Kidney (tissue), 14 donors: ENCODE results near the gene PITX1. TPM values are rescaled to one million over a fixed set of nuclear protein-coding genes. Genes with fewer than 3 reads are reported as not detected.
A peak's percentile ranks its signal among the peaks of the same experiment; 100 is the strongest.

ENCODE experiments used
- DNase-seq, 5 donors: peaks; one replicate each; pipeline ENCODE4 v3.0.0-alpha.2; 2013 to 2020
- FAIRE-seq: peaks from 2 replicates; lab custom pipeline; 2012; peaks lifted over from hg19 to GRCh38; lab: Jason Lieb, UNC
- H3K27ac ChIP-seq, 2 donors: one replicate each; pipeline ENCODE4 v1.7.0; 2013; ENCODE audit warnings: low read depth in 2 of 2, low read length in 2 of 2, inconsistent platforms in 1 of 2
- H3K27me3 ChIP-seq: one replicate; pipeline ENCODE4 v1.7.1; 2013; ENCODE audit warnings: low read length, inconsistent platforms; ENCODE audit not compliant: control insufficient read depth, insufficient read depth
- H3K36me3 ChIP-seq, 3 donors: one replicate each; pipeline versions ENCODE4 v1.7.0 to v1.7.1; 2013; ENCODE audit warnings: low read length in 3 of 3, control low read depth in 1 of 3, inconsistent platforms in 1 of 3; ENCODE audit not compliant: insufficient read depth in 3 of 3, control insufficient read depth in 2 of 3
- H3K4me1 ChIP-seq, 3 donors: one replicate each; pipeline versions ENCODE4 v1.7.0 to v1.7.1; 2013; ENCODE audit warnings: low read length in 3 of 3, inconsistent platforms in 1 of 3, low read depth in 1 of 3; ENCODE audit not compliant: control insufficient read depth in 2 of 3, insufficient read depth in 2 of 3
- H3K4me3 ChIP-seq, 3 donors: one replicate each; pipeline versions ENCODE4 v1.7.0 to v1.8.1; 2013; ENCODE audit warnings: low read length in 3 of 3, control low read depth in 1 of 3, inconsistent platforms in 1 of 3
- H3K9ac ChIP-seq, 3 donors: one replicate each; pipeline versions ENCODE4 v1.7.0 to v1.7.1; 2013; ENCODE audit warnings: low read length in 3 of 3, control low read depth in 1 of 3, inconsistent platforms in 1 of 3
- H3K9me3 ChIP-seq, 3 donors: one replicate each; pipeline versions ENCODE4 v1.7.0 to v1.7.1; 2013; ENCODE audit warnings: low read length in 3 of 3, control low read depth in 1 of 3, inconsistent platforms in 1 of 3; ENCODE audit not compliant: control insufficient read depth in 2 of 3, insufficient read depth in 1 of 3
- CTCF ChIP-seq: IDR thresholded peaks from 3 replicates; pipeline ENCODE4 v1.5.1; 2012; ENCODE audit warnings: mild to moderate bottlenecking, moderate library complexity, borderline replicate concordance; ENCODE audit not compliant: insufficient read depth; ENCODE audit errors: extremely low read depth
- intact Hi-C: fragments of 100-400 bp; cut with DNase I; formaldehyde crosslinking; loops from one replicate; pipeline ENCODE4 v1.11.1; 2022
- polyA plus RNA-seq: library from polyadenylated mRNA; stranded (reverse); fragments of 350-450 nt; fragmentation: Illumina TruSeq; extraction: RNeasy Lipid Tissue Mini Kit (QIAGEN cat#74804); gene quantifications from one replicate; pipeline ENCODE4 v1.2.3, GENCODE V29; 2014; ENCODE audit warnings: low read depth, low replicate concordance; ENCODE audit not compliant: insufficient read depth
- total RNA-seq: library from RNA; stranded (reverse); fragmentation: NEBNext Ultra II Directional; extraction: Animal tissue kit (Norgen Biotek cat#: 25700); gene quantifications from one replicate; pipeline ENCODE4 v1.2.1, GENCODE V29; 2021
- donor health status: control.
- donor health status: control.
- donor health status: control.
- donor health status: control.
- donor health status: control.
- donor health status: DM: yes; HTN: yes; CAD: no.
- donor health status: Normal renal cell carcinoma (clear cell type).

PITX1 gene
- total and polyA plus RNA-seq, 2 donors from 2014 or later: not detected

- FAIRE-seq: no peak
Observed at GRCh38 chr5:135069895-135070657, 36.0 kb upstream of the PITX1 start.

DNA sequence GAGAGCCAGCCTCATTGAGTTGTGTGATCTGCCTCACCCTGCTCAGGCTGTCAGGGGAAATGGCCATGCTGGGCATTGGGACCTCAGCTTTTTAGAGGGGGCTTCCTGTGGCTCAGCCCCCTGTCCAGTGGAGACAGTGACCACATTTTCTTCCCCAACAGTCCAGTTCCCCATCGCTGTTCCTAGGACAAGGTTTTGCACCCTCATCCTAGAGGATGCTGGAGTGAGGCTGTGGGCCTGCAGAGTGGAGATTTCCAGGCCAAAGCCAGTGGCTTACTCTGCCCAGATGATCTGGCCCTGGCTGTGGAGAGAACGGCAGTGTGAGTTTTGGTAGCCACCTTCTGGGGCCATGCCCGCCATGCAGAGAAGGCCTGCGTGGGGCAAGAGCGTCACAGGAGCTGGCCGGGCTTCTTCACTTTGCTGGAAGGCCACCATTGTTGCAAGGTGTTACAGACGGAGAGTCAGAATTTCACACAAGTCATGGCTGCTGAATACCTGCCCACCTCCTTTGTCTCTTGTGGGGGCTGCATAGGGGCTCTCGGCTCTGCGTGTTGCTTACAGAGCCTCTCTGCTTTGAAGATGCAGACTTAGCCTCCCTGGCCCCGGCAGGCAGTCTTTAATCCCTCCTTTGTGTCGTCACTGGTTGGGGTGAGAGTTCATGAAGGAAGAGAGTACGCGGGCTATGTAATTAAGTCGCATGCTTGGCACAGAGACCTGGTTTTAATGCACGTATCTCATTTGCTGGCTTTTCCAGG is 35.2 kb upstream of the PITX1 start:
- peak in 2 of 5 donors; percentile 26 to 27 for DNase-seq
- Histone ChIP-seq H3K4me1 (no peaks in the 10 kb centered on the region), H3K4me3 (no peak overlapping the region), H3K27ac (no peak overlapping the region), H3K27me3 (no peaks in the 10 kb centered on the region), H3K9me3 (no peaks in the 10 kb centered on the region), H3K36me3 (no peaks in the 10 kb centered on the region), H3K9ac (no peak overlapping the region)
- no peak for TF ChIP-seq CTCF
- intact Hi-C loops: no loop called here
- FAIRE-seq: no peak

More at GRCh38 chr5:135069895-135070657, 36.0 kb upstream of the PITX1 start:
- H3K9ac ChIP-seq: no peak overlapping the region
- H3K4me1 ChIP-seq: no peaks in the 10 kb centered on the region
- intact Hi-C loops: loop anchor here (5.0 kb wide), 1 partner anchor 92 kb away; no protein-coding TSS in a partner anchor
- DNase-seq: peak in 2 of 5 donors; percentile 22 to 51
- no peak overlapping the region for H3K4me3 ChIP-seq
- H3K27ac ChIP-seq: no peak overlapping the region
- no peak for TF ChIP-seq CTCF
- H3K27me3 ChIP-seq: no peaks in the 10 kb centered on the region
- H3K9me3 ChIP-seq: no peaks in the 10 kb centered on the region
- no peaks in the 10 kb centered on the region for H3K36me3 ChIP-seq

DNA sequence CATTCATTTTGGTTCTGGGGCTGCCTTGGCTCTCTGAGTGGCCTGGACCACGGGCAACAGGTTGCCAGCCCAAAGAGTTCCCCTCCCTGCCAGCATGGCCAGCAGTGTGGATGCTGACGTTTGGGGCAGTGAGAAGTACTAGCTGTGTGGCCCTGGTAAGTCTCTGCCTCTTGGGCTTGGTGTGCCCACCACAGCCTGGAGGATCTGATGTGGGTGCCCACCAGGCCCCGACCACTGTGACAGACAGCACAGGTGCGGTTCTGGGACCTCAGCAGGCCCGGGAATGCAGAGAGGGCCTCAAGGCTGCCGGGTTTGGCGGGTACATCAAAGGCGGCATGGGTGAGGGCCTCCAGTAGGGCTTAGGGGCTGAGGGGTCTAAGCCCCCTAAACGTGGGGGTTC is 33.6 kb upstream of the PITX1 start:
- intact Hi-C loops: no loop called here
- Histone ChIP-seq H3K27me3 (no peaks in the 10 kb centered on the region), H3K9me3 (no peaks in the 10 kb centered on the region), H3K4me1 (no peaks in the 10 kb centered on the region), H3K9ac (no peak overlapping the region), H3K27ac (no peak overlapping the region), H3K36me3 (no peaks in the 10 kb centered on the region), H3K4me3 (no peak overlapping the region)
- no peak for TF ChIP-seq CTCF
- DNase-seq (peak in 2 of 5 donors; percentile 35 to 60), FAIRE-seq (no peak)
